ENCODE measurements around the gene LPA.

- TF ChIP-seq CTCF (IDR thresholded peaks at IDR 0.05; ENCODE audit: low read depth, low read length), result no peak
- no peak for TF ChIP-seq EZH2phosphoT487 (IDR thresholded peaks at IDR 0.05; ENCODE audit: low read depth)
Observed at GRCh38 chr6:160508599-160508998, 155.5 kb downstream of the LPA start.
